AG09319 (cell line): Measurements from ENCODE around the gene R3HDM2.
"Not testable (repeated sequence)": the region's sequence is repeated elsewhere in the genome, so short reads cannot be mapped to it uniquely, and the experiment has no call there.

Experiments
- DNase-seq: peaks from one replicate; pipeline ENCODE4 v3.0.0-alpha.2; 2010; ENCODE audit warnings: low read depth; ENCODE audit errors: extremely low read depth
- CTCF ChIP-seq: IDR thresholded peaks from 2 replicates; pipeline ENCODE4 v1.5.1; 2011; ENCODE audit warnings: low read depth, mild to moderate bottlenecking, inconsistent platforms, low read length, moderate library complexity

R3HDM2 gene

GRCh38 chr12:57410534-57410933 is 20.3 kb downstream of the R3HDM2 start:
- DNase-seq = no peak
- TF ChIP-seq CTCF = no peak

- no peak for TF ChIP-seq CTCF
- DNase-seq = no peak
Observed at GRCh38 chr12:57404966-57405640, 25.7 kb downstream of the R3HDM2 start.

GRCh38 chr12:57402156-57402555 is 28.7 kb downstream of the R3HDM2 start:
- DNase-seq = not testable (repeated sequence)

GRCh38 chr12:57401165-57401564 is 29.7 kb downstream of the R3HDM2 start:
- no peak for DNase-seq
- no peak for TF ChIP-seq CTCF

- DNase-seq = not testable (repeated sequence)
Observed at GRCh38 chr12:57399718-57400463, 31.0 kb downstream of the R3HDM2 start.

GRCh38 chr12:57397441-57397840 is 33.4 kb downstream of the R3HDM2 start:
- no peak for TF ChIP-seq CTCF
- DNase-seq = no peak

GRCh38 chr12:57395121-57395520 is 35.7 kb downstream of the R3HDM2 start:
- no peak for TF ChIP-seq CTCF
- no peak for DNase-seq

GRCh38 chr12:57390174-57390573 is 40.7 kb downstream of the R3HDM2 start:
- no peak for TF ChIP-seq CTCF

More at GRCh38 chr12:57390174-57390573, 40.7 kb downstream of the R3HDM2 start:
- no peak for DNase-seq
